ENCODE results near the gene PDZRN3. TPM values are rescaled to one million over a fixed set of nuclear protein-coding genes. Genes with fewer than 3 reads are reported as not detected.

Gene PDZRN3
- total and polyA plus RNA-seq, 2 donors (not counting 3 experiments of a cell fraction or from before 2014, with no cell fraction given) = not detected

- BruUV-seq (replicated peaks) = no TSS peak
- ChIA-PET CTCF (no interaction called here), POLR2A (no interaction called here)
- Histone ChIP-seq H3K9me1 (replicated peaks; ENCODE audit: control insufficient read depth, extremely low read depth, insufficient read depth, low read length) (no peaks in the 10 kb centered on the region), H3K27ac (ENCODE audit: insufficient read depth, low read depth, low read length) (no peak overlapping the region), H3K4me1 (ENCODE audit: control insufficient read depth, extremely low read depth, insufficient read depth, low read length) (no peaks in the 10 kb centered on the region), H3K4me2 (ENCODE audit: insufficient read depth, low read length) (no peak overlapping the region), H3K27me3 (ENCODE audit: control insufficient read depth in 2 of 2, insufficient read depth in 2 of 2, low read length in 2 of 2) (no peaks in the 10 kb centered on the region), H2AFZ (ENCODE audit: low read depth, low read length) (no peak overlapping the region), H3K79me2 (ENCODE audit: control insufficient read depth, insufficient read depth, low read length) (no peaks in the 10 kb centered on the region), H4K20me1 (replicated peaks; ENCODE audit: control insufficient read depth, extremely low read depth, insufficient read depth, low read length) (no peaks in the 10 kb centered on the region), H3K9ac (replicated peaks; ENCODE audit: extremely low read depth, insufficient read depth, low read length) (no peak overlapping the region), H3K4me3 (replicated peaks in 1 of 3; ENCODE audit: insufficient read depth in 1 of 3, low read depth in 1 of 3, low read length in 3 of 3) (no peak overlapping the region), H3K36me3 (ENCODE audit: control insufficient read depth in 2 of 2, extremely low read depth in 1 of 2, insufficient read depth in 2 of 2, low read length in 2 of 2) (no peaks in the 10 kb centered on the region), H3K9me3 (replicated peaks; ENCODE audit: control insufficient read depth, insufficient read depth, low read length) (no peaks in the 10 kb centered on the region)
- DNase-seq (ENCODE audit: low read depth, low spot score) = no peak
- no peak for FAIRE-seq
- intact Hi-C loops (cut with micrococcal nuclease) (no loop called here), dilution Hi-C loops (cut with MboI; ENCODE audit: extremely low pct_ligation_motif_present, low sequenced_read_pairs) (no loop called here)
- TF ChIP-seq FOS (IDR thresholded peaks at IDR 0.05; ENCODE audit: borderline replicate concordance, insufficient read depth, low read length) (no peak), MAX (IDR thresholded peaks at IDR 0.05; ENCODE audit: insufficient read depth, insufficient read length) (no peak), POLR2AphosphoS5 (IDR thresholded peaks at IDR 0.05; ENCODE audit: insufficient read depth, low read depth, low read length) (no peak), JUN (IDR thresholded peaks at IDR 0.05; ENCODE audit: borderline replicate concordance, insufficient read depth, insufficient read length, low read depth) (no peak), EZH2 (IDR thresholded peaks at IDR 0.05; ENCODE audit: borderline replicate concordance, low read depth, low read length, severe bottlenecking) (no peak), POLR2A (IDR thresholded peaks at IDR 0.05; ENCODE audit: low read depth, low read length) (no peak), CTCF (IDR thresholded peaks at IDR 0.05; ENCODE audit: extremely low read depth in 1 of 2, insufficient read depth in 1 of 2, low read depth in 1 of 2, low read length in 2 of 2) (no peak), GATA2 (IDR thresholded peaks at IDR 0.05; ENCODE audit: insufficient read depth, insufficient read length, low read depth, low read length) (no peak), MYC (IDR thresholded peaks at IDR 0.05; ENCODE audit: low read depth, low read length) (no peak)
Observed at GRCh38 chr3:73601011-73601410, 23.7 kb downstream of the PDZRN3 start.
